Neural progenitor cell (in vitro differentiated cells): ENCODE data around the gene TJP1. TPM values are rescaled to one million over a fixed set of nuclear protein-coding genes. Genes with fewer than 3 reads are reported as not detected.

Source experiments
- DNase-seq: peaks from one replicate; pipeline ENCODE4 v3.0.0-alpha.2; 2016; ENCODE audit warnings: low spot score
- H2AFZ ChIP-seq: fragments of 200-600 bp; sonication (generic); replicated peaks from 2 replicates; pipeline ENCODE4 v1.6.1; 2016; ENCODE audit warnings: antibody characterized with exemption
- H3F3A ChIP-seq: fragments of 200-600 bp; sonication (generic); 2 replicates; pipeline ENCODE4 v1.6.1; 2016; ENCODE audit warnings: antibody characterized with exemption, low read depth
- H3K27ac ChIP-seq: fragments of 200-600 bp; sonication (generic); 2 replicates; pipeline ENCODE4 v1.5.1; 2016; ENCODE audit warnings: mild to moderate bottlenecking
- H3K27me3 ChIP-seq: fragments of 200-600 bp; sonication (generic); 2 replicates; pipeline ENCODE4 v1.6.1; 2016; ENCODE audit warnings: mild to moderate bottlenecking, moderate library complexity
- H3K36me3 ChIP-seq: fragments of 200-600 bp; sonication (generic); 2 replicates; pipeline ENCODE4 v1.5.1; 2016
- H3K4me1 ChIP-seq: fragments of 200-600 bp; sonication (generic); 2 replicates; pipeline ENCODE4 v1.6.1; 2016; ENCODE audit warnings: mixed run types
- H3K4me2 ChIP-seq: fragments of 200-600 bp; sonication (generic); 2 replicates; pipeline ENCODE4 v1.6.1; 2016
- H3K4me3 ChIP-seq: fragments of 200-600 bp; sonication (generic); 2 replicates; pipeline ENCODE4 v1.5.1; 2016
- H3K79me2 ChIP-seq: fragments of 200-600 bp; sonication (generic); 2 replicates; pipeline ENCODE4 v1.6.1; 2016; ENCODE audit warnings: low read depth
- H3K9ac ChIP-seq: fragments of 200-600 bp; sonication (generic); 2 replicates; pipeline ENCODE4 v1.6.1; 2016
- H3K9me3 ChIP-seq: fragments of 200-600 bp; sonication (generic); 2 replicates; pipeline ENCODE4 v1.5.1; 2016; ENCODE audit warnings: low read depth
- H4K20me1 ChIP-seq: fragments of 200-600 bp; sonication (generic); 2 replicates; pipeline ENCODE4 v1.6.1; 2016; ENCODE audit warnings: low read depth
- H3K27ac Mint-ChIP-seq: 3 replicates; pipeline ENCODE4 v1.8.0; 2021; ENCODE audit warnings: mixed read lengths
- H3K27me3 Mint-ChIP-seq: 2 replicates; pipeline ENCODE4 v1.8.0; 2022; ENCODE audit warnings: low read depth, mild to moderate bottlenecking, inconsistent platforms, moderate library complexity, mixed read lengths; ENCODE audit not compliant: insufficient read depth
- H3K36me3 Mint-ChIP-seq: 3 replicates; pipeline ENCODE4 v1.8.0; 2021; ENCODE audit warnings: mixed read lengths
- H3K4me1 Mint-ChIP-seq: 3 replicates; pipeline ENCODE4 v1.8.0; 2021; ENCODE audit warnings: mixed read lengths
- H3K4me3 Mint-ChIP-seq: 3 replicates; pipeline ENCODE4 v1.8.0; 2021; ENCODE audit warnings: mild to moderate bottlenecking, moderate library complexity, mixed read lengths
- H3K9me3 Mint-ChIP-seq: 3 replicates; pipeline ENCODE4 v1.8.0; 2020; ENCODE audit warnings: mixed read lengths
- EZH2 ChIP-seq: fragments of 200-600 bp; sonication (generic); IDR thresholded peaks from 2 replicates; pipeline ENCODE4 v1.6.1; 2017; ENCODE audit warnings: antibody characterized with exemption, mild to moderate bottlenecking, moderate library complexity
- EZH2phosphoT487 ChIP-seq: fragments of 200-600 bp; sonication (generic); IDR thresholded peaks from 2 replicates; pipeline ENCODE4 v1.6.1; 2017; ENCODE audit warnings: antibody characterized with exemption
- total RNA-seq: library from RNA; depleted of rRNA; stranded (reverse); fragments of >200 nt; gene quantifications from 2 replicates; pipeline ENCODE4 v1.2.3, GENCODE V29; 2015; ENCODE audit warnings: low replicate concordance
- TF ChIP-seq, protein P1 (sequence below): fragments of 200-600 bp; sonication (generic); IDR thresholded peaks from 2 replicates; pipeline ENCODE4 v1.5.1; 2017; ENCODE audit warnings: antibody characterized with exemption, mild to moderate bottlenecking

TJP1 gene
- total RNA-seq, 1 donor from 2014 or later, result 126 TPM

DNA sequence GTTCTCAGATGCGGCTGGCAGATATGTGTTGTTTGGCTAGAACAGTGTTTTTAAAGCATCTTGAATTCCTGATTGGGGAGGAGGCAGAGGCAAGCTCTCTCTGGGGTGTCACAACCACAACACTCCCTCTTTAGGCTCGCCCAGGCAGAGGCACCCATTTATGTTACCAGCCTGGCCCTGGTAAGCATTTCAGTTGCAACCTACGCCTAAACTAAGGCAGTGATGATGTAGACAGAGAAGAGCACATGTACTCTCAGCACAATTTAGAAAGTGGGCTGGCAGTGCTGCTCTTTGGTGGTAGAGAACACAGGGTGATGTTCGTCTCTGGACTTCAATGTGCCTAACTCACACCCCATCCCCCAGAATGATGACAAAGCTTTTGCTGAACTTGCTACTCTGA is 41.2 kb upstream of the TJP1 start:
- Histone ChIP-seq H3K79me2 (no peaks in the 10 kb centered on the region), H3K27me3 (no peaks in the 10 kb centered on the region), H3K9me3 (no peaks in the 10 kb centered on the region), H3F3A (no peaks in the 10 kb centered on the region), H3K36me3 (no peaks in the 10 kb centered on the region), H3K9ac (no peak overlapping the region), H4K20me1 (no peaks in the 10 kb centered on the region), H3K4me1 (no peaks in the 10 kb centered on the region), H2AFZ (no peak overlapping the region), H3K4me2 (no peak overlapping the region), H3K4me3 (no peak overlapping the region), H3K27ac (no peak overlapping the region)
- Mint-ChIP-seq H3K4me1 (peaks cover 3% of the 10 kb centered on the region), H3K27ac (no peak overlapping the region), H3K9me3 (no peaks in the 10 kb centered on the region), H3K4me3 (no peak overlapping the region), H3K27me3 (peaks cover 2% of the 10 kb centered on the region), H3K36me3 (no peaks in the 10 kb centered on the region)
- TF ChIP-seq EZH2, result no peak
- TF ChIP-seq EZH2phosphoT487, result no peak
- TF ChIP-seq, protein P1, sequence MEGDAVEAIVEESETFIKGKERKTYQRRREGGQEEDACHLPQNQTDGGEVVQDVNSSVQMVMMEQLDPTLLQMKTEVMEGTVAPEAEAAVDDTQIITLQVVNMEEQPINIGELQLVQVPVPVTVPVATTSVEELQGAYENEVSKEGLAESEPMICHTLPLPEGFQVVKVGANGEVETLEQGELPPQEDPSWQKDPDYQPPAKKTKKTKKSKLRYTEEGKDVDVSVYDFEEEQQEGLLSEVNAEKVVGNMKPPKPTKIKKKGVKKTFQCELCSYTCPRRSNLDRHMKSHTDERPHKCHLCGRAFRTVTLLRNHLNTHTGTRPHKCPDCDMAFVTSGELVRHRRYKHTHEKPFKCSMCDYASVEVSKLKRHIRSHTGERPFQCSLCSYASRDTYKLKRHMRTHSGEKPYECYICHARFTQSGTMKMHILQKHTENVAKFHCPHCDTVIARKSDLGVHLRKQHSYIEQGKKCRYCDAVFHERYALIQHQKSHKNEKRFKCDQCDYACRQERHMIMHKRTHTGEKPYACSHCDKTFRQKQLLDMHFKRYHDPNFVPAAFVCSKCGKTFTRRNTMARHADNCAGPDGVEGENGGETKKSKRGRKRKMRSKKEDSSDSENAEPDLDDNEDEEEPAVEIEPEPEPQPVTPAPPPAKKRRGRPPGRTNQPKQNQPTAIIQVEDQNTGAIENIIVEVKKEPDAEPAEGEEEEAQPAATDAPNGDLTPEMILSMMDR, result no peak
- no peak for DNase-seq

DNA sequence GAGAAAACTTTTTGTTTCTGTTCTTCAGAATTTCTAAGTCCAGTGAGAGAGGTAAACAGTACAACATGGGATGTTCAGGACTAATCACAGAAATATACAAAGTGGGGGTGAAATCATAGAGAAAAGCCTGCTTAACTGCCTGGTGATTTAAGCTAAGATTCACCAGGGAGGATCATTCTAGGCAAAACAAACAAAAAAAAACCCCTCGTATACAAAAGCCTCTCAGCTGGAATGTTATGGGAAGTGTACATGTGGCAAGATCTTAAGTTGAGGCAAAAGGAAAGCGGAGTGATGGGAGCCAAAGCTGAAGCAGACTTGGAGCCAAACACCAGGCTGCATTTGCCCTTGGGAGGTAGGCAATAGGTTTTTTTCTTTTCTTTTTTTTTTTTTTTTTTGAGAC is 40.0 kb upstream of the TJP1 start:
- H3K27me3 Mint-ChIP-seq, result peaks cover 6% of the 10 kb centered on the region
- no peak overlapping the region for H3K4me2 ChIP-seq

DNA sequence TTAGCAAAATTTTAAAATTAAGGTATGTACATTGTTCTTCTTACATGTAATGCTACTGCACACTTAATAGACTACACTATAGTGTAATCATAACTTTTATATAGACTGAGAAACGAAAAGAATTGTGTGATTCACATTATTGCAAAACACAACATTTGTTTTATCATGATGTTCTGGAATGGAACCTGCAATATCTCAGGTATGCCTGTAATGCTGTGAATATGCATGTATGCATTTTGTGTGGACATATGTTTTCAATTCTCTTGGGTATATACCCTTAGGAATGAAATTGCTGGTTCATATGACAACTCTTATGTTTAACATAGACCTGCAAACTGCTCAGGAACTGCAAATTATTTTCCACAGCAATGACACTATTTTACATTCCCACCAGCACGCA is 38.6 kb upstream of the TJP1 start:
- H3K27me3 Mint-ChIP-seq, result peaks cover 6% of the 10 kb centered on the region
- Histone ChIP-seq H3K36me3 (no peaks in the 10 kb centered on the region), H3K9ac (no peak overlapping the region), H3K4me2 (no peak overlapping the region), H3K27me3 (no peaks in the 10 kb centered on the region), H3K27ac (no peak overlapping the region), H2AFZ (no peak overlapping the region), H4K20me1 (no peaks in the 10 kb centered on the region), H3K9me3 (no peaks in the 10 kb centered on the region), H3K4me3 (no peak overlapping the region), H3F3A (no peaks in the 10 kb centered on the region), H3K4me1 (no peaks in the 10 kb centered on the region), H3K79me2 (no peaks in the 10 kb centered on the region)
- H3K9me3 Mint-ChIP-seq, result no peaks in the 10 kb centered on the region
- no peak overlapping the region for H3K4me3 Mint-ChIP-seq
- DNase-seq, result no peak
- TF ChIP-seq EZH2 (no peak), EZH2phosphoT487 (no peak)
- TF ChIP-seq, protein P1, result no peak
- no peak overlapping the region for H3K27ac Mint-ChIP-seq
- no peaks in the 10 kb centered on the region for H3K36me3 Mint-ChIP-seq
- peaks cover 3% of the 10 kb centered on the region for H3K4me1 Mint-ChIP-seq

More for the DNA sequence above, 40.0 kb upstream of the TJP1 start:
- Mint-ChIP-seq H3K9me3 (no peaks in the 10 kb centered on the region), H3K4me3 (no peak overlapping the region), H3K4me1 (peaks cover 3% of the 10 kb centered on the region), H3K36me3 (no peaks in the 10 kb centered on the region), H3K27ac (no peak overlapping the region)
- no peak for TF ChIP-seq EZH2
- TF ChIP-seq, protein P1, result no peak
- TF ChIP-seq EZH2phosphoT487, result no peak
- Histone ChIP-seq H4K20me1 (no peaks in the 10 kb centered on the region), H3K4me1 (no peaks in the 10 kb centered on the region), H3F3A (no peaks in the 10 kb centered on the region), H2AFZ (no peak overlapping the region), H3K9me3 (no peaks in the 10 kb centered on the region), H3K27me3 (no peaks in the 10 kb centered on the region), H3K9ac (no peak overlapping the region), H3K36me3 (no peaks in the 10 kb centered on the region), H3K4me3 (no peak overlapping the region), H3K27ac (no peak overlapping the region), H3K79me2 (no peaks in the 10 kb centered on the region)
- DNase-seq, result no peak
